Lower leg skin (tissue), 4 donors: ENCODE results near the gene ABCA7. TPM values are rescaled to one million over a fixed set of nuclear protein-coding genes. Genes with fewer than 3 reads are reported as not detected.

Source experiments
- DNase-seq, 2 donors: peaks; one replicate each; pipeline ENCODE4 v3.0.0-alpha.2; 2019; ENCODE audit warnings: low spot score in 2 of 2
- H3K4me3 ChIP-seq: fragments of 200-600 bp; sonication (generic); 2 replicates; pipeline ENCODE4 v1.5.1; 2017; ENCODE audit warnings: mild to moderate bottlenecking, low read depth; ENCODE audit not compliant: poor library complexity, severe bottlenecking
- POLR2A ChIP-seq, 2 donors: fragments of 450-650 bp; IDR thresholded peaks; one replicate each; pipeline ENCODE4 v1.6.1; 2016 to 2017; ENCODE audit warnings: antibody characterized with exemption in 2 of 2, mild to moderate bottlenecking in 1 of 2, moderate library complexity in 1 of 2
- WGBS, 2 donors: methylation state at CpG; one replicate each; pipeline ENCODE4 v1.1.5; 2018; 5-methylcytosine and 5-hydroxymethylcytosine counted together
- intact Hi-C: fragments of 100-400 bp; cut with DNase I; formaldehyde crosslinking; loops from one replicate; pipeline ENCODE4 v1.15.0; 2023; ENCODE audit warnings: low total_unique reads
- total RNA-seq, 4 donors: library from RNA; depleted of rRNA; stranded (reverse); fragments of >200 nt; gene quantifications; one replicate each; pipeline ENCODE4 v1.1.0, GENCODE V29; 2016
- TF ChIP-seq, protein P1 (sequence below), 3 donors: fragments of 450-650 bp; IDR thresholded peaks; one replicate each; pipeline ENCODE4 v1.5.1; 2016; ENCODE audit warnings: antibody characterized with exemption in 3 of 3, mild to moderate bottlenecking in 3 of 3, moderate library complexity in 2 of 3

The ABCA7 gene
- total RNA-seq, 4 donors from 2014 or later: 30.3 to 39.8 (median 33.5) TPM

GRCh38 chr19:1006711-1007398 is 33.1 kb upstream of the ABCA7 start:
- DNase-seq: no peak
- H3K4me3 ChIP-seq: no peak overlapping the region
- no peak for TF ChIP-seq POLR2A (IDR thresholded peaks at IDR 0.05)
- TF ChIP-seq, protein P1, sequence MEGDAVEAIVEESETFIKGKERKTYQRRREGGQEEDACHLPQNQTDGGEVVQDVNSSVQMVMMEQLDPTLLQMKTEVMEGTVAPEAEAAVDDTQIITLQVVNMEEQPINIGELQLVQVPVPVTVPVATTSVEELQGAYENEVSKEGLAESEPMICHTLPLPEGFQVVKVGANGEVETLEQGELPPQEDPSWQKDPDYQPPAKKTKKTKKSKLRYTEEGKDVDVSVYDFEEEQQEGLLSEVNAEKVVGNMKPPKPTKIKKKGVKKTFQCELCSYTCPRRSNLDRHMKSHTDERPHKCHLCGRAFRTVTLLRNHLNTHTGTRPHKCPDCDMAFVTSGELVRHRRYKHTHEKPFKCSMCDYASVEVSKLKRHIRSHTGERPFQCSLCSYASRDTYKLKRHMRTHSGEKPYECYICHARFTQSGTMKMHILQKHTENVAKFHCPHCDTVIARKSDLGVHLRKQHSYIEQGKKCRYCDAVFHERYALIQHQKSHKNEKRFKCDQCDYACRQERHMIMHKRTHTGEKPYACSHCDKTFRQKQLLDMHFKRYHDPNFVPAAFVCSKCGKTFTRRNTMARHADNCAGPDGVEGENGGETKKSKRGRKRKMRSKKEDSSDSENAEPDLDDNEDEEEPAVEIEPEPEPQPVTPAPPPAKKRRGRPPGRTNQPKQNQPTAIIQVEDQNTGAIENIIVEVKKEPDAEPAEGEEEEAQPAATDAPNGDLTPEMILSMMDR (IDR thresholded peaks at IDR 0.05): no peak
- WGBS, 2 donors: 67 to 77% methylated on average over 27 of the region's 27 CpGs
- intact Hi-C loops: no loop called here

- DNase-seq: no peak
- WGBS, 2 donors: 88% methylated on average over 35 to 64 of the region's 73 CpGs
- intact Hi-C loops: no loop called here
- H3K4me3 ChIP-seq: no peak overlapping the region
- TF ChIP-seq, protein P1 (IDR thresholded peaks at IDR 0.05): no peak
- no peak for TF ChIP-seq POLR2A (IDR thresholded peaks at IDR 0.05)
These were observed 32.3 kb upstream of the ABCA7 start for GRCh38 chr19:1007399-1008251.

DNA sequence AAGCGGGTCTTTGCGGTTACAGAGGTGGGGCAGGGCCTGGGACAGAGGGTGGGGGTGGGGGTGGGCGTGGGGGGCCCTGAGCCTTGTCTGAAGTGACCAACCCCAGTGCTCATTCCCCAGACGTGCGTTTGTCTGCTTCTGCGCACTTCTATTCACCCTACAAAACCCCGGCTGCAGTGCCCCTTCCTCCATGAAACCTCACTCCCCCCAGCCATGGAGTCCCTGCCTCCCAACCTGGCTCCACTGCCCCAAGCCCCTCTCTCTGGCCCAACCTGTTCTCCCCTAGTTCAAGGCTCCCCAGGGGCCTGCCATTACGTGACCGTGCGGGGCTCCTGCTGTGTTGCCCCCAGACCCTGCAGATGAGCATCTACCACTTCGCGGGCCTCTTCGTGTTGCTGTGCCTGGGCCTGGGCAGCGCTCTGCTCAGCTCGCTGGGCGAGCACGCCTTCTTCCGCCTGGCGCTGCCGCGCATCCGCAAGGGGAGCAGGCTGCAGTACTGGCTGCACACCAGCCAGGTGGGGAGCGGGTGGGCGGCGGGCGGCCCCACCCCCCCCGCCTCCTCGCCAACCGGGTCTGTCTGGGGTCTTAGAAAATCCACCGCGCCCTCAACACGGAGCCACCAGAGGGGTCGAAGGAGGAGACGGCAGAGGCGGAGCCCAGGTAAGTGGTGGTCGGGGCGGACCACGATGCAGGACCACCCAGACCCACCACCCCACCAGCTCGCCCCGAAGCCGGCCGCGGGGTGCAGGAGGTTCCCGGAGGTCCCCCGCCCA is 31.5 kb upstream of the ABCA7 start:
- DNase-seq: no peak
- 91 to 95% methylated on average over 31 to 41 of the region's 45 CpGs for WGBS, 2 donors
- TF ChIP-seq, protein P1 (IDR thresholded peaks at IDR 0.05): no peak
- TF ChIP-seq POLR2A (IDR thresholded peaks at IDR 0.05): no peak
- H3K4me3 ChIP-seq: no peak overlapping the region
- intact Hi-C loops: no loop called here

- no peak for DNase-seq
- no peak overlapping the region for H3K4me3 ChIP-seq
- TF ChIP-seq, protein P1 (IDR thresholded peaks at IDR 0.05): no peak
- intact Hi-C loops: no loop called here
- 83 to 89% methylated on average over 82 to 88 of the region's 92 CpGs for WGBS, 2 donors
These were observed 30.6 kb upstream of the ABCA7 start for GRCh38 chr19:1009041-1009980.

DNA sequence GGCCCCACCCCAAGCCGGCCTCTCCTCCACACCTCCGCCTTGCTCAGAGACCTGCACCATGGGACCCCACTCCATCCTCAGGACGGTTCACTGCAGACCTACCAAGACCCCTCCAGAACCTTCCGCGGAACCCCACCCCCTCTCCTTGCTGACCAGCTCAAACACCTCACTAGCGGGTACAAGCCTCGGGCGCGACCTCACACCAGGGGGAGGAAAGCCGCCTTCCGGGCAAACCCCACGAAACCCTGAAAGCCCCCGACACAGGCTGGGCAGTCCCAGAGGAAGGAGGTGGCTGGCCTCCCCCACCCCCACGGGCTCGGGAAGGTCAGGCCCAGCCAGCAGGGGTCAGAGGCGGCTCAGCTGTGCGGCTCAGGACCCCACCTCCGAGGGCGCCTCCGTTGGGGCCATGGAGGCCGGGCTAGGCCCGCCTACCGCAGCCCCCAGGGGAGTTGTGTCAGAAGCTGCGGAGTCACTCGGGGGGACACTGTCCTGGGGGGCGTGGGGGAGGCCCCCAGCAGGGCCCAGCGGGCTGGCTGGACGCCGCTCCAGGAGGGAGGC is 29.8 kb upstream of the ABCA7 start:
- intact Hi-C loops: no loop called here
- DNase-seq: no peak
- 90 to 92% methylated on average over 17 to 29 of the region's 29 CpGs for WGBS, 2 donors
- TF ChIP-seq POLR2A (IDR thresholded peaks at IDR 0.05): no peak
- TF ChIP-seq, protein P1 (IDR thresholded peaks at IDR 0.05): no peak
- no peak overlapping the region for H3K4me3 ChIP-seq
